Esophagus squamous epithelium (tissue), 5 donors: ENCODE data around the gene DAPK2. TPM values are rescaled to one million over a fixed set of nuclear protein-coding genes. Genes with fewer than 3 reads are reported as not detected.
A peak's percentile ranks its signal among the peaks of the same experiment; 100 is the strongest.

Source experiments
- DNase-seq: peaks from one replicate; lab custom pipeline; 2025; lab: John Stamatoyannopoulos, UW
- H3K27ac ChIP-seq, 4 donors: fragments of 200-600 bp; sonication (generic); one replicate each; pipeline ENCODE4 v1.5.1; 2016 to 2019; ENCODE audit warnings: mild to moderate bottlenecking in 1 of 4
- H3K27me3 ChIP-seq, 4 donors: fragments of 200-600 bp; sonication (generic); 1 replicate in 3 of 4; 2 replicates in 1 of 4; pipeline versions ENCODE4 v1.5.1 to v1.6.0; 2017 to 2021; ENCODE audit warnings: antibody characterized with exemption in 1 of 4
- H3K36me3 ChIP-seq, 3 donors: fragments of 200-600 bp; sonication (generic); one replicate each; pipeline ENCODE4 v1.5.1; 2016 to 2019
- H3K4me1 ChIP-seq, 3 donors: fragments of 200-600 bp; sonication (generic); one replicate each; pipeline ENCODE4 v1.5.1; 2017 to 2019
- H3K4me3 ChIP-seq, 4 donors: fragments of 200-600 bp; sonication (generic); 1 replicate in 3 of 4; 2 replicates in 1 of 4; pipeline ENCODE4 v1.5.1; 2016 to 2019; ENCODE audit warnings: mild to moderate bottlenecking in 2 of 4, moderate library complexity in 1 of 4
- H3K9me3 ChIP-seq, 3 donors: fragments of 200-600 bp; sonication (generic); one replicate each; pipeline ENCODE4 v1.5.1; 2016 to 2019
- POLR2A ChIP-seq, 4 donors: fragments of 450-650 bp; IDR thresholded peaks; one replicate each; pipeline ENCODE4 v1.6.1; 2017; ENCODE audit warnings: antibody characterized with exemption in 4 of 4, mild to moderate bottlenecking in 4 of 4, moderate library complexity in 3 of 4
- WGBS, 2 donors: methylation state at CpG; one replicate each; pipeline ENCODE4 v1.1.5; 2018; 5-methylcytosine and 5-hydroxymethylcytosine counted together
- intact Hi-C: fragments of 100-400 bp; cut with DNase I; formaldehyde crosslinking; loops from one replicate; pipeline ENCODE4 v1.15.0; 2022
- total RNA-seq, 4 donors: library from RNA; depleted of rRNA; stranded (reverse); fragments of >200 nt; gene quantifications; one replicate each; pipeline ENCODE4 v1.1.0, GENCODE V29; 2016
- TF ChIP-seq, protein P1 (sequence below), 6 experiments: fragments of 450-650 bp in 4 of 6; fragments of 200-600 bp in 2 of 6; sonication (generic) in 2 of 6; IDR thresholded peaks; one replicate each; pipeline ENCODE4 v1.5.1; 2016 to 2019; ENCODE audit warnings: antibody characterized with exemption in 6 of 6, mild to moderate bottlenecking in 4 of 6, moderate library complexity in 4 of 6
- donor health status: DM: yes; HTN: yes; CAD: no.

DAPK2 gene
- total RNA-seq, 4 donors from 2014 or later, result 1.9 to 12.9 (median 9.8) TPM

DNA sequence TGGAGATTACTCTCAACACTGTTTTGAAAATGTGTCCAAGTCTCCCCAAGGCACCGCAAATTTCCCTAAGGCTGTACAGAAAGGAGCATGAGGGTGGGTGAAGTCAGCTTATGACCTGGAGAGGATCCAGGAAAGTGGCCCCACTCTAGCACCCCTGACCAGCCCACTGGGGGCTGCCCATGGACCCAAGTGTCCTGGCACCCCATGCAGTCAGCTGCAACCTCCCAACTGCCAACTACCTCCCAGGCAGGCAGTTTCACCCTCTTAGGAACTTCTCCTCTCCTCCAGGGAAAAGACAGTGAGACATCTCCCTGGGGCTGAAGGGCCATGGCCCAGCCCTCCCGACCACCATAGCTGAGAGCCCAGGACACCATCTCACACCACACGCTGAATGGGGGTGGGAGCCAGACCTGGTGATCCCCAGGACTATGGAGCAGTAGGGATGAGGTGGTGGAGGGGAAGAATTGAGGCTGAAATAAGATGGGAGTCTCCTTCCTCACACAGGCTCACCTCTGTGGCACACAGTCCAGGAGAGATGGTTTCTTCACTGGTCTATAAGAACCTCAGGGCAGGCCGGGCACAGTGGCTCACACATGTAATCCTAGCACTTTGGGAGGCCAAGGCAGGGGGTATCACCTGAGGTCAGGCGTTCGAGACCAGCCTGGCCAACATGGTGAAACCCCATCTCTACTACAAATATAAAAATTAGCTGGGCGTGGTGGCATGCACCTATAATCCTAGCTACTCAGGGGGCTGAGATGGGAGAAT, 104.4 kb downstream of the DAPK2 start:
- TF ChIP-seq, protein P1, sequence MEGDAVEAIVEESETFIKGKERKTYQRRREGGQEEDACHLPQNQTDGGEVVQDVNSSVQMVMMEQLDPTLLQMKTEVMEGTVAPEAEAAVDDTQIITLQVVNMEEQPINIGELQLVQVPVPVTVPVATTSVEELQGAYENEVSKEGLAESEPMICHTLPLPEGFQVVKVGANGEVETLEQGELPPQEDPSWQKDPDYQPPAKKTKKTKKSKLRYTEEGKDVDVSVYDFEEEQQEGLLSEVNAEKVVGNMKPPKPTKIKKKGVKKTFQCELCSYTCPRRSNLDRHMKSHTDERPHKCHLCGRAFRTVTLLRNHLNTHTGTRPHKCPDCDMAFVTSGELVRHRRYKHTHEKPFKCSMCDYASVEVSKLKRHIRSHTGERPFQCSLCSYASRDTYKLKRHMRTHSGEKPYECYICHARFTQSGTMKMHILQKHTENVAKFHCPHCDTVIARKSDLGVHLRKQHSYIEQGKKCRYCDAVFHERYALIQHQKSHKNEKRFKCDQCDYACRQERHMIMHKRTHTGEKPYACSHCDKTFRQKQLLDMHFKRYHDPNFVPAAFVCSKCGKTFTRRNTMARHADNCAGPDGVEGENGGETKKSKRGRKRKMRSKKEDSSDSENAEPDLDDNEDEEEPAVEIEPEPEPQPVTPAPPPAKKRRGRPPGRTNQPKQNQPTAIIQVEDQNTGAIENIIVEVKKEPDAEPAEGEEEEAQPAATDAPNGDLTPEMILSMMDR (IDR thresholded peaks at IDR 0.05), result no peak
- TF ChIP-seq POLR2A (IDR thresholded peaks at IDR 0.05), result no peak
- Histone ChIP-seq H3K36me3 (no peaks in the 10 kb centered on the region), H3K9me3 (no peaks in the 10 kb centered on the region), H3K4me1 (peaks cover 6 to 48% (median 22%) of the 10 kb centered on the region in 3 donors), H3K27me3 (no peaks in the 10 kb centered on the region), H3K27ac (peak overlapping the region in 1 of 4 donors; percentile 11), H3K4me3 (no peak overlapping the region)
- no peak for DNase-seq
- intact Hi-C loops, result no loop called here
- WGBS, 2 donors, result 92% methylated on average over 7 of the region's 7 CpGs; no CpG with 5 or more reads in 1 of the 2 donors

DNA sequence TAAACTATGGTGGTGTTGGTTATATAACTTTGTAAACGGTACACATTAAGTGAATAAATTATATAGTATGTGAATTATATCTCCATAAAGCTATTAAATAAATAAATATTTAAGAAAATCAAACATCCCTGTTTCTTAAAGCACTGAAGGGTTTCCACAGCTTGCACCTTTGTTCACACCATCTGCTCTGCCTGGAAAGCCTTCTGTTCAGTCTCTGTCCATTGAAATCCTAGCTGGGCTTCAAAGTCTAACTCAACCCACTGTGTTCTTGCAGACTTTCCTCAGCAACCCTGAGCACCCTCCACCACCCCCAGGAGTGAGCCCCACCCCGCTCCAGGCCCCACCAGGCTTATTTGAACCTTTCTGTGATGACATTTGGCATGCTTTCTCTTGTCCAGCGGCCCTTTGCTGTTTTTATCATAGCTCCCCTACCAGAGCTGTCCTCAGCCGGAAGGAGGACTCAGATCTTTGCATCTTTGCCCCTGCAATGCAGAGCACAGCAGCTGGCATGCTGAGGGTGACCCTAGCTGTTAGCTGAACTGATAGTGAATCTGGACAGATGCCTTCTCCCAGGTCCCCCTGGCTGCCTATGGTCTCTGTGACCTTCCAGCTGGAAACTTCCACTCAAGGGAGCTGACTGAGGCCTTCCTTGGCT, 105.2 kb downstream of the DAPK2 start:
- DNase-seq, result no peak
- no peaks in the 10 kb centered on the region for H3K9me3 ChIP-seq
- TF ChIP-seq, protein P1 (IDR thresholded peaks at IDR 0.05), result no peak
- TF ChIP-seq POLR2A (IDR thresholded peaks at IDR 0.05), result no peak
- no peaks in the 10 kb centered on the region for H3K36me3 ChIP-seq
- intact Hi-C loops, result no loop called here
- peak overlapping the region in 1 of 4 donors; percentile 10 for H3K27ac ChIP-seq
- no peak overlapping the region for H3K4me3 ChIP-seq
- H3K4me1 ChIP-seq, result peaks cover 6 to 42% (median 22%) of the 10 kb centered on the region in 3 donors
- no peaks in the 10 kb centered on the region for H3K27me3 ChIP-seq
- 61 to 73% methylated on average over 4 of the region's 4 CpGs for WGBS, 2 donors

DNA sequence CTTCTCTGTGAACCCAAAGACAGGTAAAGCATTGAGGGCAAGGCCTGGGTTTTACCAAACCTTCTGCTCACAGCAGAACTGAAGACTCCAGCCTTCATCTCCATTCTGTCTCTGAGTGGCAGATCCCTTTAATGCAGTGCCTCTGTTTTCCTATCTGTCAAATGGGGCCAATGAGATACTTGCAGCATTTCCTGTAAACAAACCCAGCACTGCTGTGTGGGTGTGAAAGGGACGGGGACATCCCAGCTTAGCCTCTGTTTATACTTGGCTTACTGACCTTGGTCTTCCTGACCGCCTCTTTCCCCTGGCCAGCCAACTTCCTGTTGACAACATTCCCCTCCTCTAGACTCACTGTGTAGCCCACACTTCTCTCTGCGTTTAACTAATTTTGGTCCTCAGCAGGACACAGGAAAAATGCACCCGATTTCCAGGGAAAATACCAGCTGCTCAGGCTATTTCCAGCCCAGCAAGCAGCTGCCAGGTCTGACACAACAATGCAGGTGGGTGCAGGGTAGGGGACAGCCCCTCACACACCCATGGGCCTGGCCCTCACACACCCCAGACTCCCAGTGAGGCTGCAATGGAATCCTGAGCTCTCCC, 106.7 kb downstream of the DAPK2 start:
- peak overlapping the region in 3 of 4 donors; percentile 34 to 79 (median 73) for H3K27ac ChIP-seq
- WGBS, 2 donors, result 43 to 44% methylated on average over 4 of the region's 4 CpGs
- no peaks in the 10 kb centered on the region for H3K27me3 ChIP-seq
- H3K4me1 ChIP-seq, result peaks cover 0 to 30% (median 14%) of the 10 kb centered on the region in 3 donors
- H3K9me3 ChIP-seq, result no peaks in the 10 kb centered on the region
- TF ChIP-seq, protein P1 (IDR thresholded peaks at IDR 0.05), result no peak
- no peak for TF ChIP-seq POLR2A (IDR thresholded peaks at IDR 0.05)
- DNase-seq, result no peak
- no peak overlapping the region for H3K4me3 ChIP-seq
- H3K36me3 ChIP-seq, result no peaks in the 10 kb centered on the region
- intact Hi-C loops, result no loop called here

DNA sequence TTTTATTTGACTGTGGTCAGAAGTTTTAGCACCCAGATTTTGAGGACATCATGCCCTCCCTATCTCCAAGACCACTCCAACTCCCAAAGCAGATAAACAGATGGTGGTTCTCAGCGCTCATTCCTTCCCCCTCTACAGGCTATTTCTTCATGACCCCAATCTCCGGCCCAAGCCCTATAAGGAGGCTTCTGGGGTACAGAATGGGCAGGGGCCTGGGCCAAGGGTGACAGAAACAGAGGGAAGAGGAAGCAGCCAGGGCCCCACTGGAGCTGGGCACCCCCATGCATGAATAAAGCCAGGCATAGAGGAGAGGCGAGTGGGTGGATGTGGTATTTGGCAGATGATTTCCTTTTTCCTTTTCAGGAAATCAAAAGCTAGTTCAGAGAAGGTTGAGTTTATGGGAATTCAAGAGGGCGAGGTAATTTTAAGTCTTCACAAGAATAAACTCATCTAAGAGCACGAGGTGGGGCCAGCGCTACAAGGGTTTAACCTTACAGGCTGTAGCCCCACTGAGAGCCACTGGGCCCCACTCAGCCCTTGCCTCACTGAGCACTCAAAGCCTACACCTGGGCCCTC, 107.7 kb downstream of the DAPK2 start:
- TF ChIP-seq, protein P1 (IDR thresholded peaks at IDR 0.05), result no peak
- no peak for TF ChIP-seq POLR2A (IDR thresholded peaks at IDR 0.05)
- H3K27ac ChIP-seq, result peak overlapping the region in 2 of 4 donors; percentile 25 to 44
- intact Hi-C loops, result no loop called here
- H3K36me3 ChIP-seq, result no peaks in the 10 kb centered on the region
- DNase-seq, result no peak
- no peaks in the 10 kb centered on the region for H3K9me3 ChIP-seq
- H3K27me3 ChIP-seq, result no peaks in the 10 kb centered on the region
- peaks cover 0 to 30% (median 14%) of the 10 kb centered on the region in 3 donors for H3K4me1 ChIP-seq
- 62 to 64% methylated on average over 6 of the region's 6 CpGs for WGBS, 2 donors
- H3K4me3 ChIP-seq, result no peak overlapping the region
